SU-DHL-6 (cell line): ENCODE measurements around the gene ADARB2.

Source experiments
- EZH2phosphoT487 ChIP-seq: fragments of 200-600 bp; sonication (generic), shearing (Covaris generic); conservative IDR thresholded peaks from 2 replicates; pipeline ENCODE4 v1.6.1; 2018; ENCODE audit warnings: mild to moderate bottlenecking, antibody characterized with exemption, low read length, moderate library complexity, mixed read lengths
- TF ChIP-seq, protein P1 (sequence below): fragments of 200-600 bp; sonication (generic); IDR thresholded peaks from one replicate; pipeline ENCODE4 v1.5.1; 2017; ENCODE audit warnings: antibody characterized with exemption, mild to moderate bottlenecking, low read length, moderate library complexity; ENCODE audit not compliant: insufficient read depth, poor library complexity, severe bottlenecking

DNA sequence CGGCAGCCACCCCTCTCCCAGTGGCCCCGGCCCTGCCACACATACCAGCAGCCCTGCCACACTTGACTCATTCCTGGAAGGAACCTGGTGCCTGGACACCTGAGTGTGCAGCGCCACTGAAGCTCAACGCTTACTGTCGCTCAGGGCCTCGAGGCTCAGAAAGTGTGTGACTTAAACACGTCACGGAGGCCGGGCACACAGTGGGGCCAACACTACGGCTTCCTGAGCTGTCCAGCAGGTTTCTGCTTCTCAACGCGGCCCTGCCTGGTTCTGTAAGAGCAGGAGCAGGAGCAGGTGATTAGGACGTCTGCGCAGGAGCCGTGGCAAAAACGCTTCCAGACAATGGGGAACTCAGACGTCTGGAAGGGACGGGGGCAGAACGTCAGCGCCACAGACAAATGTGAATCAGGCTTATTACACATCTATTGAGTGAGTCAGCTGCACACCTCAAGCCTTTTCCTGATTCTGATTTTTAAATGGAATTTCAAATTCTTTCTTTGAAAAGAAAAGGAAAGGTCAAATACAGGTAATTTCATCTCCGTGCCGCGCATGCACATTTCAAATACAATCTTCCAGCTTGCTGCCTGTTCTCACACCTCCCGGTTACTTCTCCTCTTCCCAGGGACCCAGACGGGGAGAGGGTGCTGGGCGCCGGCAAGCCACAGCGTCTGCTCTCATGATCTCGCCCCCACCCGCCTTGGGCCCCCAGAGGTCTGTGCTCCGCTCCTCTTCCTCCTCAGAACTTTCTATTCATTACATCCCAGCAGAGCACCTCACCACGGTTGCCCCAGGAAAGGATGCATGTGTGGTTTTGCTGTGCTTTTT lies 66.6 kb downstream of the ADARB2 start:
- TF ChIP-seq, protein P1, sequence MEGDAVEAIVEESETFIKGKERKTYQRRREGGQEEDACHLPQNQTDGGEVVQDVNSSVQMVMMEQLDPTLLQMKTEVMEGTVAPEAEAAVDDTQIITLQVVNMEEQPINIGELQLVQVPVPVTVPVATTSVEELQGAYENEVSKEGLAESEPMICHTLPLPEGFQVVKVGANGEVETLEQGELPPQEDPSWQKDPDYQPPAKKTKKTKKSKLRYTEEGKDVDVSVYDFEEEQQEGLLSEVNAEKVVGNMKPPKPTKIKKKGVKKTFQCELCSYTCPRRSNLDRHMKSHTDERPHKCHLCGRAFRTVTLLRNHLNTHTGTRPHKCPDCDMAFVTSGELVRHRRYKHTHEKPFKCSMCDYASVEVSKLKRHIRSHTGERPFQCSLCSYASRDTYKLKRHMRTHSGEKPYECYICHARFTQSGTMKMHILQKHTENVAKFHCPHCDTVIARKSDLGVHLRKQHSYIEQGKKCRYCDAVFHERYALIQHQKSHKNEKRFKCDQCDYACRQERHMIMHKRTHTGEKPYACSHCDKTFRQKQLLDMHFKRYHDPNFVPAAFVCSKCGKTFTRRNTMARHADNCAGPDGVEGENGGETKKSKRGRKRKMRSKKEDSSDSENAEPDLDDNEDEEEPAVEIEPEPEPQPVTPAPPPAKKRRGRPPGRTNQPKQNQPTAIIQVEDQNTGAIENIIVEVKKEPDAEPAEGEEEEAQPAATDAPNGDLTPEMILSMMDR: no peak
- TF ChIP-seq EZH2phosphoT487: no peak
